D721Med (cell line): ENCODE measurements around the gene IFNA14.

ENCODE experiments used
- DNase-seq: peaks from one replicate; pipeline ENCODE4 v3.0.0; 2011; ENCODE audit warnings: low spot score; ENCODE audit not compliant: insufficient read length
- FAIRE-seq: peaks from 2 replicates; lab custom pipeline; 2011; peaks lifted over from hg19 to GRCh38; lab: Jason Lieb, UNC
- TF ChIP-seq, protein P1 (sequence below): IDR thresholded peaks from 2 replicates; pipeline ENCODE4 v1.5.1; 2012; ENCODE audit warnings: mild to moderate bottlenecking, control low read depth; ENCODE audit not compliant: insufficient read depth; ENCODE audit errors: missing control alignments

Gene IFNA14

DNA sequence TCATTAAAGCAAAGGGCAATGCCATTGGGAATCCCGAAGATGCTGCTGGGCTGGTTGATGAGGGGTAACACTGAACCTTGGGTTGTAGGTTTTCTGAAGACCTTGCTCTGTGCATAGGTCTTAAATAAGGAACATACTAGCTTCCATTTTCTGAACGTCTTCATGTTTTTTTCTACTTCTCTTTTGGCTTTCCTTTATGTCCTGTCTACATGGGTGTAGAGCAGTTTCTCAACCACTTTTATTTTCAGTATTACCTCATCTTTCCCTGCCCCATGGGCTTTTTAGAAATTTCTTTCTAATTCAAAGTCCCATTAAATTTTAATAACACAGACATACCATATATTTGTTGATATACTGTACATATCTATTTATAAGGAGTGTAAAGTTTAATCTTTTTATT lies at the start of gene IFNA14:
Gene IFNA14 (minus strand): TSS at position 95 of the 400 bp plus-strand sequence. CDS start 70 bp downstream, at position 25.
- FAIRE-seq (no peak), DNase-seq (no peak)
- TF ChIP-seq, protein P1, sequence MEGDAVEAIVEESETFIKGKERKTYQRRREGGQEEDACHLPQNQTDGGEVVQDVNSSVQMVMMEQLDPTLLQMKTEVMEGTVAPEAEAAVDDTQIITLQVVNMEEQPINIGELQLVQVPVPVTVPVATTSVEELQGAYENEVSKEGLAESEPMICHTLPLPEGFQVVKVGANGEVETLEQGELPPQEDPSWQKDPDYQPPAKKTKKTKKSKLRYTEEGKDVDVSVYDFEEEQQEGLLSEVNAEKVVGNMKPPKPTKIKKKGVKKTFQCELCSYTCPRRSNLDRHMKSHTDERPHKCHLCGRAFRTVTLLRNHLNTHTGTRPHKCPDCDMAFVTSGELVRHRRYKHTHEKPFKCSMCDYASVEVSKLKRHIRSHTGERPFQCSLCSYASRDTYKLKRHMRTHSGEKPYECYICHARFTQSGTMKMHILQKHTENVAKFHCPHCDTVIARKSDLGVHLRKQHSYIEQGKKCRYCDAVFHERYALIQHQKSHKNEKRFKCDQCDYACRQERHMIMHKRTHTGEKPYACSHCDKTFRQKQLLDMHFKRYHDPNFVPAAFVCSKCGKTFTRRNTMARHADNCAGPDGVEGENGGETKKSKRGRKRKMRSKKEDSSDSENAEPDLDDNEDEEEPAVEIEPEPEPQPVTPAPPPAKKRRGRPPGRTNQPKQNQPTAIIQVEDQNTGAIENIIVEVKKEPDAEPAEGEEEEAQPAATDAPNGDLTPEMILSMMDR, result no peak

DNA sequence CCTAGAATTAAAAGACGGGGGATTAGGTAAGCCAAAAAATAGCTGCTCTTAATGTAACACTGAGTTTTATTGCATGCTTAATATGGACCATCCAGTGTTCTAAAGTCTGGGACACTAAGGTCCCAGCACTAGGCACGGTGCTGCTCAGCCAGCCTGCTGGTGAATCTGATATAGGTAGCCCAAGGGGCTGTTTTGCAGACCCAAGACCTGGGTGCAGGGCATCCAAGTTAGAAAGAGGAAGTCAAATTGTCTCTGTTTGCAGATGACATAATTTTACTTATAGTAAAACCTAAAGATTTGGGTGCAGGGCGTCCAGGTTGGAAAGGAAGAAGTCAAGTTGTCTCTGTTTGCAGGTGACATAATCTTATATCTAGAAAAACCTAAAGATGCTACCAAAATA lies 47.5 kb upstream of the IFNA14 start:
- TF ChIP-seq, protein P1, result no peak
- no peak for FAIRE-seq
- DNase-seq, result no peak

DNA sequence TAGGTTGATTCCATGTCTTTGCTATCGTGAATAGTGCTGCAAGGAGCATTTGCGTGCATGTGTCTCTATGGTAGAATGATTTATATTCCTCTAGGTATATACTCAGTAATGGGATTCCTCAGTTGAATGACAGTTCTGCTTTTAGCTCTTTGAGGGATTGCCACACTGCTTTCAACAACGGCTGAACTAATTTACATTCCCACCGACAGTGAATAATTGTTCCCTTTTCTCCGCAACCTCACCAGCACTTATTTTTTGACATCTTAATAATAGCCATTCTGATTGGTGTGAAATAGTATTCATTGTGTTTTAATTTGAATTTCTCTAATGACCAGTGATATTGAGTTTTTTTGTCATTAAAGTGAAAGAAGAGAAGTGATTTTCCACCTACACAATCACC lies 46.9 kb upstream of the IFNA14 start:
- TF ChIP-seq, protein P1, result no peak
- DNase-seq (no peak), FAIRE-seq (no peak)

DNA sequence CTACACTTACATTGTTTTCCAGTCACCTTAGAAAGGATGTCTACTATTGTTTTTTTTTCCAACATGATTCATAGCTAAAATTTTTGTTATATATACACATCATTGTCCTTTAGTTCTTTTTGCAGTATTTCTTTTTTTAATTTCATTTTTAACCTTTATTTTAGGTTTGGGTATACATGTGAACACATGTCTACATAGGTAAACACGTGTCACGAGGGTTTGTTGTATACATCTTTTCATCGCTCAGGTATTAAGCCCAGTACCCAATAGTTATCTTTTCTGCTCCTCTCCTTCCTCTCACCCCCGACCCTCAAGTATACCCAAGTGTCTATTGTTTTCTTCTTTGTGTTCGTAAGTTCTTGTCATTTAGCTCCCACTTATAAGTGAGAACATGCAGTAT lies 46.3 kb upstream of the IFNA14 start:
- no peak for FAIRE-seq
- DNase-seq, result no peak
- TF ChIP-seq, protein P1, result no peak

DNA sequence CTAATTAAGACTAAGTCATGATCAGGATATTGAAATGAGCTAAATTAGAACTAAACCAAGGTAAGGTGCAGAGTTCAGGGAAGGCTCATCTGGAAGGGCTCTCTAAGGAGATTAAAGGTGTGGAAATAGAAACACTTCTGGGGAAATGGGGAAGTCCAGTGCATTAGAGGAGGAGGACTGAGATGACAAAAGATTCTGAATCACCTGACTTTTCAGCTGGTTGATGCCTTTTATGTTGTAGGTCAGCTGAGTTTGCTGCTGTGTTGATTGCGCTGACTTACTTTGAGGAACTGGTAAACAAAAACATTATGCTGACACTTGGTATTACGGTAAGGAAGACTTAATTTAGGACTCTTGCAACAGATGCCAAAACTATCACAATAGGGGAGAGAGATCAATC lies 41.5 kb upstream of the IFNA14 start:
- FAIRE-seq (no peak), DNase-seq (no peak)
- TF ChIP-seq, protein P1, result no peak

DNA sequence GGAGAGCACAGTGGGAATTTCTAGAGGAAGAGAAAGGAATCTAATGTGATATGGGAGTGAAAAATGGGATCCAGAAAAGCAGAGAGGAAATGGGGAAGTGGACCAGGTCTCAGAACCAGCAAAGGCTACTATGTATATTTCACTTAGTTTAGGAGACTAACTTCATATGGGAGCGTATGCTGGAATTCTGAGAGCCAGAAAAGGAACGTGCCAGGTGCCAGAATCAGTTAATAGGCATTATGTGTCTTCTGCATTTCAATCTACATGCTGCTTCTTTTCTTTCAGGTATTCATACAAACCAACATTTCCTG lies 28.5 kb upstream of the IFNA14 start:
- DNase-seq, result no peak
- FAIRE-seq, result no peak
- TF ChIP-seq, protein P1, result no peak

DNA sequence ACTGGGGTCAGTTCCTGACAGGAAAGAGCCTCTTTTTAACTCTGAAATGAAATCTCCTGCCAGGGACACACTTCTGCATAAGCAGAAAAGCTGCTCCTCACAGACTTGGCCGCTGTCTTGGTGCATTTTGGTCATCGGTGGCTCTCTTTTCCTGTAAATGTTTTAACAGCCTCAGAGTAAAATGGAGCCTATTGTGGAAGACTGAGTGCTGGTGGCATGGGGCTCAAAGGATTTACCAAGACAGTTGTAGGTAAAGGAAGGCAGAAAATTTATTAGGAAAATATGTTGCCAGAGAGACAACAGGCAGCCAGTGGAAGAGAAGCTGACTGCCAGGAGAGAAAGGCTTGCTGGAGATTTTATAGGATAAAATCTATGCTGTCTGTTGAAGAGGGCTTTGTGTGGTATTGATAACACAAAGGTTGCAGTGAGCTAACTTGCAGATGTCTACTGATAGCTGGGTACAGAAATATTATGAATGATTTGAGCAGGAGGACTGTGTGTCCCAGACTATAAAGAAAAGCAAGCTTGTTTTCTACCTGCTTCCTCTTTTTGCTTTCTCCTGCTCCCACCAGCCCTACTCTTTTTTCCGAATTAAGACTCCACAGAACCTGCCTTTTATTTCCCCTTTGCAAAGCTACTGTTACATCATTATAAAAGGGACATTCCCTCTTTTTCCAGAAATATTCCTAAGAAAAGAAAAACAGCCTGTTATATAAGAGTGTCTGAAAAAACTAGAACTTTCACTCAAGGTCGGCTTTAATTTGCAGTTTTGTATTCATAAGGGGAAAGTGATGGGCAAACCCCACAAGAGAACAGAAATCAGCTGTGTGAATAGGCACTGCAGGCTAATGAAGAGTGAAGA lies 27.9 kb upstream of the IFNA14 start:
- TF ChIP-seq, protein P1, result no peak
- FAIRE-seq, result no peak
- no peak for DNase-seq
